IMR-90 (cell line): Measurements from ENCODE around the gene SYP.

Experiments
- CEBPB ChIP-seq: IDR thresholded peaks from 2 replicates; pipeline ENCODE4 v1.6.1; 2012; ENCODE audit warnings: low read depth, low read length, improper control_type of control experiment
- CHD1 ChIP-seq: IDR thresholded peaks from 2 replicates; pipeline ENCODE4 v1.6.1; 2012; ENCODE audit warnings: low read depth, low read length, improper control_type of control experiment
- CTCF ChIP-seq: conservative IDR thresholded peaks from 2 replicates; pipeline ENCODE4 v1.5.1; 2012; ENCODE audit warnings: mild to moderate bottlenecking, low read depth, low read length, improper control_type of control experiment
- FOS ChIP-seq: fragments of 150-350 bp; IDR thresholded peaks from 2 replicates; pipeline ENCODE4 v1.6.1; 2016; ENCODE audit warnings: low read depth, low read length
- MAFK ChIP-seq: IDR thresholded peaks from 2 replicates; pipeline ENCODE4 v1.6.1; 2012; ENCODE audit warnings: low read depth, low read length, improper control_type of control experiment
- MXI1 ChIP-seq: IDR thresholded peaks from 2 replicates; pipeline ENCODE4 v1.6.1; 2012; ENCODE audit warnings: low read depth, mild to moderate bottlenecking, low read length, moderate library complexity, borderline replicate concordance
- NFE2L2 ChIP-seq: fragments of 150-350 bp; IDR thresholded peaks from 2 replicates; pipeline ENCODE4 v1.6.1; 2016; ENCODE audit warnings: low read depth, mild to moderate bottlenecking, low read length
- POLR2A ChIP-seq: IDR thresholded peaks from 2 replicates; pipeline ENCODE4 v1.6.1; 2012; ENCODE audit warnings: mild to moderate bottlenecking, low read depth, low read length
- RAD21 ChIP-seq: IDR thresholded peaks from 2 replicates; pipeline ENCODE4 v1.6.1; 2012; ENCODE audit warnings: low read length, improper control_type of control experiment
- RCOR1 ChIP-seq: IDR thresholded peaks from 2 replicates; pipeline ENCODE4 v1.6.1; 2012; ENCODE audit warnings: mild to moderate bottlenecking, low read length, improper control_type of control experiment; ENCODE audit not compliant: insufficient replicate concordance
- RFX5 ChIP-seq: IDR thresholded peaks from 2 replicates; pipeline ENCODE4 v1.8.0; 2012; ENCODE audit warnings: low read depth, mild to moderate bottlenecking, low read length, moderate library complexity
- SMC3 ChIP-seq: fragments of 150-350 bp; IDR thresholded peaks from 2 replicates; pipeline ENCODE4 v1.6.1; 2016; ENCODE audit warnings: low read depth, mild to moderate bottlenecking, antibody characterized with exemption, low read length, moderate library complexity
- USF2 ChIP-seq: fragments of 150-350 bp; IDR thresholded peaks from 2 replicates; pipeline ENCODE4 v1.6.1; 2017; ENCODE audit warnings: mild to moderate bottlenecking, antibody characterized with exemption, low read length, low read depth

GRCh38 chrX:49171752-49172279 lies 28.2 kb downstream of the SYP start, which contains the start of gene PLP2:
- peak; percentile 60 for TF ChIP-seq POLR2A
- TF ChIP-seq MXI1: no peak; the same call in 1 of the 2 replicates
- no peak for TF ChIP-seq CTCF
- no peak for TF ChIP-seq RAD21
- TF ChIP-seq SMC3: no peak
- no peak for TF ChIP-seq CHD1
- no peak for TF ChIP-seq MAFK
- TF ChIP-seq CEBPB: no peak
- TF ChIP-seq NFE2L2: no peak
- 0 out of 2 replicates have a peak, but pooled peaks have one; percentile 27 for TF ChIP-seq FOS
- no peak for TF ChIP-seq RCOR1
- no peak for TF ChIP-seq USF2
- no peak for TF ChIP-seq RFX5
